Left renal cortex interstitium (tissue), 4 donors: ENCODE results near the gene MARCHF3. TPM values are rescaled to one million over a fixed set of nuclear protein-coding genes. Genes with fewer than 3 reads are reported as not detected.

Experiments used
- DNase-seq, 4 donors: peaks; one replicate each; pipeline ENCODE4 v3.0.0-alpha.2; 2013; ENCODE audit warnings: low read depth in 4 of 4, low spot score in 2 of 4, missing footprints in 1 of 4
- polyA plus RNA-seq, 4 donors: library from polyadenylated mRNA; unstranded; fragments of 120-200 nt; gene quantifications; one replicate each; pipeline ENCODE4 v1.2.1, GENCODE V29; 2013; ENCODE audit not compliant: insufficient read length in 4 of 4

MARCHF3 gene
- polyA plus RNA-seq, 4 donors = 7.1 to 8.3 (median 7.2) TPM

- no peak for DNase-seq
These were observed 146.0 kb downstream of the MARCHF3 start for GRCh38 chr5:126884269-126884819.

GRCh38 chr5:126883564-126884245, 146.7 kb downstream of the MARCHF3 start:
- DNase-seq = no peak

GRCh38 chr5:126881821-126882600, 148.3 kb downstream of the MARCHF3 start:
- no peak for DNase-seq

GRCh38 chr5:126878634-126879033, 151.7 kb downstream of the MARCHF3 start:
- no peak for DNase-seq

DNA sequence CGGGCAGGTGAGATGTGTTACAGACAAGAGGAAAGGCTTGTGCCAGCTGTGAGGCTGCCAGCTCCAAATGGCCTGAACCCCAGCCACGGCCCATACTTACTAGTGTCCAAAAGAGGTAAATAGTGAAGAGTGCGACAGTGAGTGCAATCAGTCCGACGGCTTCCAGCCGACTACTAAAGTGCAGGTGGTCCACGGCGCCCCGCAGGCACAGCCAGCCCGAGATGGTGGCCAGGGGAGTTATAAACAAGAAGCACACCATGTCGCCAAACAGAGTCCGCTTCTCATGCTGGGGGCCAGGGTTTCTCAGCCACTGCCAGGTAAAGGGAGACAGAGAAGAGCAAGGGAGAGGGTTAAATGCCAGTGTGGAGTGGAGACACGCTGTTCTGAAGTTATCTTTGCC, 152.3 kb downstream of the MARCHF3 start:
- no peak for DNase-seq

DNA sequence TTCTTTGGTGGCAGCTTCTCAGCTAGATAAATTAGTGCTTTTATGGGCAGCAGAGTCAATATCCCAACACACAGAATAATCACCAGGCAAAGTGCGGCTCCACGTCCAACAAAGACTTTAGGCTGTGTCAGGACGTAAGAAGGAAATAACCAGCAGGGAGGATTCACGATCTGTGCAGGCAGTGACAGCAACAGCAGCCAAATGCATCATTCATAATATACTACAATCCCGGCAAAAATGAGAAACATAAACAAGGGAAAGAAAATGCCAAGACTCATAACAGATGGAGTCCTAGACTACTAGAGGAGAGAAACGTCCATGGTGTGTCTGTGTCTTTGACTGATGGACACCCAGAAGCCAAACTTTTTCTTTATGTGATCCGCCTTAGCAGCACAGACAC, 152.8 kb downstream of the MARCHF3 start:
- DNase-seq = no peak

- no peak for DNase-seq
These were observed 155.0 kb downstream of the MARCHF3 start for GRCh38 chr5:126875303-126875785.

DNA sequence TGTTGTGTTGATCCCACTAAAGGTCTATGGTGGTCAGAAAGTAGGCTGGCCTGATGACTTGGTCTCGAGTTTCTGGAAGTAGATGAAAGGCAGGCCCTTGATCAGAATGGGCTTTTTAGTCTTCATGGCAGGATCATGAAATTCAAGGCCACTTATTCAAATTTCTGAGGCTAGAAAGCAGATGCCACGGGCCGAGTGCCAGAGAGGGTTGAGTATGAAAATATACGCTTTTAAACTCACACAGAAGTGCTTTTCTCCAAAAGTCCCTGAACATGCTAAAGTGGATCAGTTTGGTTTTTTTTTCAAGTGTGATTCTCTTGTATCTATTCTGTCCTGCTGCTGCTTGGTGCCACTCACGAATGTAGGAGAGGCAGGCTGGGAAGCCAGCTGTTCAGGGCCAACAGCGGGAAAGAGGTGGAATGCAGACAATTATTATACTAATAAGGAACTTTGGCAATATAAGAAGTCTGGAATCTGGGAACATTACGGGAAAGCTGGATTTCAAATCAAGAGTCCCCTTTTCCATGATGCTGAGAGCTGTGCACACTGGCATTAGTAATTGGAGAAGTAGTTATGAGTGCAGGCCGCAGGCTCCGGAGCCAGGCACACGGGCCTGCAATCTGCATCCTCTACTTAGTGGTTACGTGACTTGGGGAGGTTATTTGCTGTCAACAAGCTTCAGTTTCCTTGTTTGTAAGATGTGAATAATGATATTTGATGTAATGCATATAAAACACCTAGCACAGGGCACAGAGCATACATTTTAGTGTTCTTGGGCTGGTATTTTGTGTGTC, 157.6 kb downstream of the MARCHF3 start:
- no peak for DNase-seq

DNA sequence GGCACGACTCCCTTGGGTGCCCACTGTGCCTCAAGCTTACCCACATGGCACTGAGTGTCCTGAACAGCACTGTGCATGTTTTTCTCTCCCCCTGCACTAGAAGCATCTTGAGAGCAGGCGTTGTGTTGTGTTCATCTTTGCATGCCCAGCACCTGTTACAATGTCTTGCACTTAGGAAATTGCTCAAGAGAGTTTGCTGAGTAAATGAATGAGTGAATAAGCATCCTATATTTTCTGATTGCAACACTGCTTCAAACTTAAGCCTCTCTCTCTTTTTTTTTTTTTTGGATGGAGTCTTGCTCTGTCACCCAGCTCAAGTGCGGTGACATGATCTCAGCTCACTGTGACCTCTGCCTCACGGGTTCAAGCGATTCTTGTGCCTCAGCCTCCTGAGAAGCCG, 158.9 kb downstream of the MARCHF3 start:
- DNase-seq = no peak

- DNase-seq = peak; percentile 37 to 65 (median 54)
These were observed 161.3 kb downstream of the MARCHF3 start for GRCh38 chr5:126869005-126869451.

- DNase-seq = peak in 2 of 4 donors; percentile 37 to 49
These were observed 161.9 kb downstream of the MARCHF3 start for GRCh38 chr5:126868338-126869004.

DNA sequence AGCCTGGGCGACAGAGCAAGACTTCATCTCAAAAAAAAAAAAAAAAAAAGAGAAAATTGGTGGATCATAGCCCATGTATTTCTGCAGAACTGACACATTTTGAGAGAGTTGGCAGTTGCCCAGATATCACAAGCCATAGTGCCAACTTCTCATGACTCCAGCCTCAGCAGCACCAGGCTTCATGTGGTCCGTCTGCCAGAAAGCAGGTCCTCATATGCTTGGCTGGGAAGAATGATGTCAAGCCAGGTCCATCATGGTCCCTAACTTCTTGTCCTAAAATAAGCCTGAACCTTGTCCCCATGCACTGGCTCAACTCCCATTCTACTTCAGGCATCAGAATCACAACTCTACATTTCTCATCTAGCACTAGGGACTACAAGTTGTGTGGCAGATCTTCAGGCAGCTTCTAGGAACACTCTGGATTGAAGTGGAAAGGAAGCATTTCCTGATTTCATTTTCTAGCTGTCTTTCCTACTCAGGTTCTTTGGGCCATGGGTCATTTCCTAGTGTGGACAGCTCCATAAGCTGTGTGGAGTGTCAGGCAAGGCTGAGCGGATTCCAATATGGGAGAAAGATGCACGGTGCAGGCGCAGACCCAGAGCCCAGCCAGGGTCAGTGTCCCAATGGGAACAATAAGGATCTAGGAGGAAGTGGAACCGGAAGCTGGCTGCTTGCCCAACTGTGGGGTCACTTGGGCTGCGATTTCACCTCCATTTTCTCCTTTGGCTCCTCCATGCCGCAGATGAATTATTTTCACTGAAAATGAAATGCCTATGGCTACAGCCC, 163.3 kb downstream of the MARCHF3 start:
- no peak for DNase-seq

DNA sequence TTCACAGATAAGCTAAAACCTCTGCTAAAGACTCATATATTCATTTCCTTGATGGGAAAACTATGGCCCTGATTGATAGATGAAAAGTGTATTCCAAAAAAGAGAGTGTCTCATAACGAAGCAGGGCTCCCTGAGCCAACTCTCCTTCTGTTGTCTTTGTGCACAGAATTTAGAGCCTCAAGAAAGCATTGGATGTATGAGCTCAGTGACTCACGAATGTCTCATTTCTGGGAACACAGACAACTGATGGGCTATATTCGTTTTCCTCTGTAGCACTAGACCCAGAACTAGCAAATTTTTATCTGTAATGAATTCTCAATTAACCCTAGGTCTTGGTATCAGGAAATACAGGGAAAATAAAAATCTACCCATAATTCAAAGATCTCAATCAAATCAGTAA, 165.1 kb downstream of the MARCHF3 start:
- DNase-seq = no peak

DNA sequence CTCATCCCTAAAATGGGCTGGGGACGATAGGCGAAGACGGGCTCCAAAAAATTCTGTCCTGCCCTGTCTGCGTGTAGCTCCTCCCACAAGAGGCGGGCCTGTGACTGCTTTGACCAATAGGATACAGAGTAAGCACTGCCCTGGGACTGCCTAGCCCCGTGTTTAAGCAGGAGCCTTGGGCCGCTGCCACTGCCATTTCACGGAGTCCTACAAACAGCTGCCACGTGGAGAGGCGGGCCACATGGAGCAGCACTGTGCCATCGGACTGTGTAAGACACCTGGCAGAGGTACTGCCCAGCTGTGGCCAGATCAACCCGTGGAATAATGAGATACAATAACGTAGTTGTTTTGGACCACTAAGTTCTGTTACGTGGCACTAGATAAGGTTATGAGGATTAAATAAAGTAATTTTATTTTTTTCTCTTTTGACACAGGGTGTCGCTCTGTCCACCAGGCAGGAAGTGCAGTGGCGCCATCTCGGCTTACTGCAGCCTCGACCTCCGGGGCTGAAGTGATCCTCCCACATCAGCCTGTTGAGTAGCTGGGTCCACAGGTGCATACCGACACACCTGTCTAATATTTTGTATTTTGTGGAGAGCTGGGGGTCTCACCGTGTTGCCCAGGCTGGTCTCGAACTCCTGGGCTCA, 166.2 kb downstream of the MARCHF3 start:
- DNase-seq = no peak

GRCh38 chr5:126863402-126863801, 167.0 kb downstream of the MARCHF3 start:
- DNase-seq = no peak

DNA sequence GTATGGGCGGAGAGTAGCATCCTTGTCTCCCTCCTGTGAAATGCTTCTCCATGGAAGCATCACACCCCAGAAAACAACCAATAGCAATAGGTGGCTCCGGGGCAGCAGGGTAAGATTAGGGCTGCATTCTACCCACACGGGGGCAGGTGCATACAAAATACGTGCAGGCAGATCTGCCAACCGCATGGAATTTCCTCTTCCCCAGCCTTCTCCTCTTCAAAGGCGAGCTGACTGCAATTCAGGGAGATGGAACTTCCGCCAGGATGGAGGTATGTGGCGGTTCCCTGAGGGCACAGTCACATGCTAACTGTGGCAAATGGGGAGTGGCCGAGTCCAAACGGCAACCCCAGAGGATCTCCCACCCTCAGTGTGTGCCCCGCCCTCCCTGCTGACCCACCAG, 171.9 kb downstream of the MARCHF3 start:
- no peak for DNase-seq

DNA sequence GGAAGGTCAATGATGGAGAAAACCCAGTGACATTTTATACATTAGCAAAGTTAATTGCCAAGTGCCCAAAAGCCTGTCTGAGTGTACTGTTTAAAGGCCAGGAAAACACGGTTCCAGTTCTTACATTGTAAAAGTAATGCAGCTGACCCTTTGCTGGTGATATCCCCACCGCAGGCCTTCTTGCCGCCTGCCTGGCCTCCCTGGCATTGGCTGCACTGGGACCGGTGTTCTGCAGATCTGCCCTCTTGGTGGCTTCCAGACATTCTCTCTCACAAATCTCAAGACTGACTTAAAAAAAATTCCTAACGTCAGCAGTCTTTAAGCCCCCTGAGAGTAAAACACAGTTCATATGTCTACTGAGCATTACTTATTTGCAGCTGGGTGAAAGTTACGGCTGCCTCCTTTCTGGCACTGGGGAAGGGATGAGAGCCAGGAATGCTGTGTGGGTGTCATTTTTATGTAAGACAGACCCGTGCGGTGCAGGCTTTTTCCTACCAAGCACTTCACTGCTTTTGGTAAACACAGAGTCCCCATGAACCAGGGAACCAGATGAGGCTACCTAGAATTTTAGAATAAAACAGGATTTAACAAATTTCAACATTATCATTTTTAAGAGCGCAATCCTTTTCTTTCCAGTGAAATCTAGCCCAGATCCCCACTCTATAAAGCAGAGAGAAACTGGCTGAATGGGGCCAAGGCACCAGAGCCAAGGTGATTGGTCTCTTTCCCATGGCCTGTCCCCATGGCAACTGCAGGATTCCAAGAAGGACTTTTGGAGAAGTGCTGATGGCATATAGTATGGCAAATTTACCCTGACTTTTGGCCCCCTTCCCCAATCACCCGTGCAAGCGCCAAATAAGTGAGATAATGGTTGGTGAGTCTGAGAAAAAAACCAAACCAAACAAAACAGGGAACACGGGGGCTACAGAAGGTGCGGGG, 172.6 kb downstream of the MARCHF3 start:
- no peak for DNase-seq

- no peak for DNase-seq
These were observed 175.1 kb downstream of the MARCHF3 start for GRCh38 chr5:126855266-126855665.
